HL-60/S4 treated with retinoic acid at 250 ng/mL for 4 days and 3 days (cell line): Measurements from ENCODE around the gene ATP2C2.

Experiments
- in situ Hi-C: fragments of 300-500 bp; cut with MboI; formaldehyde crosslinking; loops from 2 replicates; pipeline ENCODE4 v1.7.0; 2022; ENCODE audit warnings: low sequenced_read_pairs

The ATP2C2 gene

GRCh38 chr16:84362471-84362941 is 5.8 kb upstream of the ATP2C2 start:
- in situ Hi-C loops = no loop called here

- in situ Hi-C loops = no loop called here
Observed at GRCh38 chr16:84366208-84366607, 2.1 kb upstream of the ATP2C2 start.

GRCh38 chr16:84367297-84367680 is 1.0 kb upstream of the ATP2C2 start:
- in situ Hi-C loops = no loop called here

- in situ Hi-C loops = no loop called here
Observed at GRCh38 chr16:84367750-84368307, 509 bp upstream of the ATP2C2 start.

GRCh38 chr16:84369105-84369504 is 767 bp downstream of the ATP2C2 start:
- in situ Hi-C loops = no loop called here

- in situ Hi-C loops = no loop called here
Observed at GRCh38 chr16:84369938-84370627, 1.7 kb downstream of the ATP2C2 start.

- in situ Hi-C loops = no loop called here
Observed at GRCh38 chr16:84370723-84371552, 2.6 kb downstream of the ATP2C2 start.

- in situ Hi-C loops = no loop called here
Observed at GRCh38 chr16:84371553-84371865, 3.2 kb downstream of the ATP2C2 start.

- in situ Hi-C loops = no loop called here
Observed at GRCh38 chr16:84373907-84374489, 5.7 kb downstream of the ATP2C2 start.

- in situ Hi-C loops = no loop called here
Observed at GRCh38 chr16:84378099-84378498, 9.8 kb downstream of the ATP2C2 start.

- in situ Hi-C loops = no loop called here
Observed at GRCh38 chr16:84378567-84378966, 10.2 kb downstream of the ATP2C2 start.

- in situ Hi-C loops = no loop called here
Observed at GRCh38 chr16:84379008-84379708, 10.8 kb downstream of the ATP2C2 start.

- in situ Hi-C loops = no loop called here
Observed at GRCh38 chr16:84379709-84380362, 11.5 kb downstream of the ATP2C2 start.

- in situ Hi-C loops = no loop called here
Observed at GRCh38 chr16:84380405-84380804, 12.1 kb downstream of the ATP2C2 start.

GRCh38 chr16:84382396-84382795 is 14.1 kb downstream of the ATP2C2 start:
- in situ Hi-C loops = no loop called here

- in situ Hi-C loops = no loop called here
Observed at GRCh38 chr16:84383106-84383505, 14.8 kb downstream of the ATP2C2 start.

- in situ Hi-C loops = no loop called here
Observed at GRCh38 chr16:84386047-84386446, 17.7 kb downstream of the ATP2C2 start.

GRCh38 chr16:84387021-84387420 is 18.7 kb downstream of the ATP2C2 start:
- in situ Hi-C loops = no loop called here

GRCh38 chr16:84390131-84390785 is 21.9 kb downstream of the ATP2C2 start:
- in situ Hi-C loops = no loop called here
